GM12872 (cell line): Measurements from ENCODE around the gene EPB41L3.

ENCODE experiments used
- CTCF ChIP-seq: IDR thresholded peaks from 3 replicates; pipeline ENCODE4 v1.5.1; 2011; ENCODE audit warnings: low read depth, mild to moderate bottlenecking, low read length, moderate library complexity; ENCODE audit not compliant: insufficient read depth

The EPB41L3 gene

GRCh38 chr18:5410582-5410981, 133.2 kb downstream of the EPB41L3 start:
- no peak for TF ChIP-seq CTCF

GRCh38 chr18:5398269-5398668, 145.5 kb downstream of the EPB41L3 start:
- TF ChIP-seq CTCF: no peak

- no peak for TF ChIP-seq CTCF
These were observed 146.7 kb downstream of the EPB41L3 start for GRCh38 chr18:5397102-5397501.

- TF ChIP-seq CTCF: no peak
These were observed 147.8 kb downstream of the EPB41L3 start for GRCh38 chr18:5395860-5396448.

GRCh38 chr18:5393779-5394178, 150.0 kb downstream of the EPB41L3 start:
- TF ChIP-seq CTCF: no peak

GRCh38 chr18:5391409-5391808, 152.4 kb downstream of the EPB41L3 start:
- no peak for TF ChIP-seq CTCF

GRCh38 chr18:5389356-5389755, 154.4 kb downstream of the EPB41L3 start:
- no peak for TF ChIP-seq CTCF
